Measurements from ENCODE around the gene STAG3. TPM values are rescaled to one million over a fixed set of nuclear protein-coding genes. Genes with fewer than 3 reads are reported as not detected.

Gene STAG3
- total and polyA plus RNA-seq, 9 of the 15 experiments (the other 6 are each of a cell fraction or from before 2014, with no cell fraction given): 0.54 to 2.5 (median 1.7) TPM

DNA sequence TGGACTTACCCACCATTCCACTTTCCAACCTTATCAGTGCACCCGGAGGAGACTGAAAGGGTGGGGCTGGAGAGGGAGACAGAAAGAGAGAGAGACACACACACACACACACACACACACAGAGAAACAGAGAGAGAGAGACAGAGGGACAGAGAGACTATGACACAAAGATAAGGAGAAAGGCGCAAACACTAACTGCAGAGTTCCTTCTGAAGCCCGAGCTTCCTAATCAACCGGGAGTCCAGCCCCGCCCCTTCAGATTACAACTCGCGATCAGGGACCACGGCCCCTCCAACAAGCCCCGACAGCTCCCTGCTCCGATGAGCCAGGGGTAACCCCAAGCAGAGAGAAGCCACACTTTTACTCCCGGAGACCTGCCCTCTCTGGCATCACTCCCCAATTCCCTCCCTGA, 9.8 kb upstream of the STAG3 start (continued):
- no peak for TF ChIP-seq RBM14 (IDR thresholded peaks at IDR 0.05; ENCODE audit: borderline replicate concordance, insufficient read depth, low read depth, low read length)
- TF ChIP-seq HEY1 (CRISPR knock-in tag; IDR thresholded peaks at IDR 0.05; ENCODE audit: borderline replicate concordance): peak; percentile 31; the same call in 1 of the 2 replicates
- TF ChIP-seq TSHZ1 (CRISPR knock-in tag; IDR thresholded peaks at IDR 0.05): no peak
- TF ChIP-seq DNMT1 (IDR thresholded peaks at IDR 0.05): no peak
- peak; percentile 96 for TF ChIP-seq ELF4 (CRISPR knock-in tag; IDR thresholded peaks at IDR 0.05)
- no peak for TF ChIP-seq ZNF253 (CRISPR knock-in tag; conservative IDR thresholded peaks at IDR 0.05)
- TF ChIP-seq ZNF146 (CRISPR knock-in tag; IDR thresholded peaks at IDR 0.05; ENCODE audit: unreplicated experiment): no peak
- TF ChIP-seq, protein P1, sequence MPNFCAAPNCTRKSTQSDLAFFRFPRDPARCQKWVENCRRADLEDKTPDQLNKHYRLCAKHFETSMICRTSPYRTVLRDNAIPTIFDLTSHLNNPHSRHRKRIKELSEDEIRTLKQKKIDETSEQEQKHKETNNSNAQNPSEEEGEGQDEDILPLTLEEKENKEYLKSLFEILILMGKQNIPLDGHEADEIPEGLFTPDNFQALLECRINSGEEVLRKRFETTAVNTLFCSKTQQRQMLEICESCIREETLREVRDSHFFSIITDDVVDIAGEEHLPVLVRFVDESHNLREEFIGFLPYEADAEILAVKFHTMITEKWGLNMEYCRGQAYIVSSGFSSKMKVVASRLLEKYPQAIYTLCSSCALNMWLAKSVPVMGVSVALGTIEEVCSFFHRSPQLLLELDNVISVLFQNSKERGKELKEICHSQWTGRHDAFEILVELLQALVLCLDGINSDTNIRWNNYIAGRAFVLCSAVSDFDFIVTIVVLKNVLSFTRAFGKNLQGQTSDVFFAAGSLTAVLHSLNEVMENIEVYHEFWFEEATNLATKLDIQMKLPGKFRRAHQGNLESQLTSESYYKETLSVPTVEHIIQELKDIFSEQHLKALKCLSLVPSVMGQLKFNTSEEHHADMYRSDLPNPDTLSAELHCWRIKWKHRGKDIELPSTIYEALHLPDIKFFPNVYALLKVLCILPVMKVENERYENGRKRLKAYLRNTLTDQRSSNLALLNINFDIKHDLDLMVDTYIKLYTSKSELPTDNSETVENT (CRISPR knock-in tag; IDR thresholded peaks at IDR 0.05): 0 out of 2 replicates have a peak, but pooled peaks have one; percentile 5
- TF ChIP-seq ZBTB34 (CRISPR knock-in tag; IDR thresholded peaks at IDR 0.05): no peak
- no peak for TF ChIP-seq C11orf30 (IDR thresholded peaks at IDR 0.05; ENCODE audit: low read depth)
- no peak for TF ChIP-seq RBM22 (IDR thresholded peaks at IDR 0.05; ENCODE audit: low read depth, low read length, poor library complexity, severe bottlenecking)
- peak in 1 of 3 experiments; percentile 6; a peak in 1 of 6 replicates for TF ChIP-seq CTCF (IDR thresholded peaks at IDR 0.05 in 2 of 3, conservative IDR thresholded peaks at IDR 0.05 in 1 of 3; ENCODE audit: insufficient read depth in 2 of 3, low read depth in 1 of 3, low read length in 3 of 3)
- no peak for TF ChIP-seq ZNF324 (CRISPR knock-in tag; IDR thresholded peaks at IDR 0.05)
- TF ChIP-seq EZH2 (IDR thresholded peaks at IDR 0.05; ENCODE audit: borderline replicate concordance, low read depth, low read length): no peak
- TF ChIP-seq DMBX1 (CRISPR knock-in tag; IDR thresholded peaks at IDR 0.05; ENCODE audit: borderline replicate concordance): 0 out of 2 replicates have a peak, but pooled peaks have one; percentile 13
- TF ChIP-seq, protein P2, sequence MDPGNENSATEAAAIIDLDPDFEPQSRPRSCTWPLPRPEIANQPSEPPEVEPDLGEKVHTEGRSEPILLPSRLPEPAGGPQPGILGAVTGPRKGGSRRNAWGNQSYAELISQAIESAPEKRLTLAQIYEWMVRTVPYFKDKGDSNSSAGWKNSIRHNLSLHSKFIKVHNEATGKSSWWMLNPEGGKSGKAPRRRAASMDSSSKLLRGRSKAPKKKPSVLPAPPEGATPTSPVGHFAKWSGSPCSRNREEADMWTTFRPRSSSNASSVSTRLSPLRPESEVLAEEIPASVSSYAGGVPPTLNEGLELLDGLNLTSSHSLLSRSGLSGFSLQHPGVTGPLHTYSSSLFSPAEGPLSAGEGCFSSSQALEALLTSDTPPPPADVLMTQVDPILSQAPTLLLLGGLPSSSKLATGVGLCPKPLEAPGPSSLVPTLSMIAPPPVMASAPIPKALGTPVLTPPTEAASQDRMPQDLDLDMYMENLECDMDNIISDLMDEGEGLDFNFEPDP (CRISPR knock-in tag; IDR thresholded peaks at IDR 0.05): no peak
- TF ChIP-seq HDAC2 (IDR thresholded peaks at IDR 0.05): peak; percentile 94; the same call in 1 of the 2 replicates
- TF ChIP-seq GABPB1 (CRISPR knock-in tag; IDR thresholded peaks at IDR 0.05): no peak

All from K562 (cell line).